ENCODE measurements around the gene BCR.
"Not testable (repeated sequence)": the region's sequence is repeated elsewhere in the genome, so short reads cannot be mapped to it uniquely, and the experiment has no call there.

The BCR gene

DNA sequence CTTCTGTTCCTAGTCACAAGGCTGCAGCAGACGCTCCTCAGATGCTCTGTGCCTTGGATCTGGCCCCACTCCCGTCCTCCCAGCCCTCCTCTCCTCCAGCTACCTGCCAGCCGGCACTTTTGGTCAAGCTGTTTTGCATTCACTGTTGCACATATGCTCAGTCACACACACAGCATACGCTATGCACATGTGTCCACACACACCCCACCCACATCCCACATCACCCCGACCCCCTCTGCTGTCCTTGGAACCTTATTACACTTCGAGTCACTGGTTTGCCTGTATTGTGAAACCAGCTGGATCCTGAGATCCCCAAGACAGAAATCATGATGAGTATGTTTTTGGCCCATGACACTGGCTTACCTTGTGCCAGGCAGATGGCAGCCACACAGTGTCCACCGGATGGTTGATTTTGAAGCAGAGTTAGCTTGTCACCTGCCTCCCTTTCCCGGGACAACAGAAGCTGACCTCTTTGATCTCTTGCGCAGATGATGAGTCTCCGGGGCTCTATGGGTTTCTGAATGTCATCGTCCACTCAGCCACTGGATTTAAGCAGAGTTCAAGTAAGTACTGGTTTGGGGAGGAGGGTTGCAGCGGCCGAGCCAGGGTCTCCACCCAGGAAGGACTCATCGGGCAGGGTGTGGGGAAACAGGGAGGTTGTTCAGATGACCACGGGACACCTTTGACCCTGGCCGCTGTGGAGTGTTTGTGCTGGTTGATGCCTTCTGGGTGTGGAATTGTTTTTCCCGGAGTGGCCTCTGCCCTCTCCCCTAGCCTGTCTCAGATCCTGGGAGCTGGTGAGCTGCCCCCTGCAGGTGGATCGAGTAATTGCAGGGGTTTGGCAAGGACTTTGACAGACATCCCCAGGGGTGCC is 109.8 kb downstream of the BCR start:
- peak; percentile 56 for DNase-seq (ENCODE audit: low spot score)

DNA sequence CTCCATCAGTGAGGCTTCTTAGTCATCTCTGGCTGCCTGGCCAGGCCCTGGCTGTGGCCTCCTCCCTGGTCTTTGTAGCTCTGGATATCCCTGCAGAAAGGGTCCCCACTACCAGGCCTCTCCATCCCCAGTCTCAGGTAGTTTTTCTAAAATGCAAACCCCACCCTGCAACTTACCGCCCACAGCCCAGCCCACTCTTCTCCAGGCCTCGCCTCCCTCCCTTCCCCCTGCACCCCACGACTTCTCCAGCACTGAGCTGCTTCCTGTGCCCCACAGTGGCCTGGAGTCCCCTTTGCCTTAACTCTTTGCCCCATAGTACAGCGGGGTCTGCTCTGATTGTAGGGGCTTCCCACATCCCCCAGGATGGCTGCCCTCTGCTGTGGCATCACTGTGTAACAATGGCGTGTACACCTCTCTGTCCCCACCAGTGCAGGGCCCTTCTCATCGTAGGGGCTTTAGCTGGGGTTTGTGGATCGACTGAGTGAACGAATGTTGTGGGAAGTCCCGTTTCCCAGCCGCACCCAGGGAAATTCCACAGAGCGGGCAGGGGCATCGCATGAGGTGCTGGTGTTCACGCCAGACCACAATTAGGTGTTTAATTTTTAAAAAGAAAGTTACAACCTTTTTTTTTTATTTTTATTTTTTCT is 111.6 kb downstream of the BCR start:
- DNase-seq (ENCODE audit: low spot score) = no peak

DNA sequence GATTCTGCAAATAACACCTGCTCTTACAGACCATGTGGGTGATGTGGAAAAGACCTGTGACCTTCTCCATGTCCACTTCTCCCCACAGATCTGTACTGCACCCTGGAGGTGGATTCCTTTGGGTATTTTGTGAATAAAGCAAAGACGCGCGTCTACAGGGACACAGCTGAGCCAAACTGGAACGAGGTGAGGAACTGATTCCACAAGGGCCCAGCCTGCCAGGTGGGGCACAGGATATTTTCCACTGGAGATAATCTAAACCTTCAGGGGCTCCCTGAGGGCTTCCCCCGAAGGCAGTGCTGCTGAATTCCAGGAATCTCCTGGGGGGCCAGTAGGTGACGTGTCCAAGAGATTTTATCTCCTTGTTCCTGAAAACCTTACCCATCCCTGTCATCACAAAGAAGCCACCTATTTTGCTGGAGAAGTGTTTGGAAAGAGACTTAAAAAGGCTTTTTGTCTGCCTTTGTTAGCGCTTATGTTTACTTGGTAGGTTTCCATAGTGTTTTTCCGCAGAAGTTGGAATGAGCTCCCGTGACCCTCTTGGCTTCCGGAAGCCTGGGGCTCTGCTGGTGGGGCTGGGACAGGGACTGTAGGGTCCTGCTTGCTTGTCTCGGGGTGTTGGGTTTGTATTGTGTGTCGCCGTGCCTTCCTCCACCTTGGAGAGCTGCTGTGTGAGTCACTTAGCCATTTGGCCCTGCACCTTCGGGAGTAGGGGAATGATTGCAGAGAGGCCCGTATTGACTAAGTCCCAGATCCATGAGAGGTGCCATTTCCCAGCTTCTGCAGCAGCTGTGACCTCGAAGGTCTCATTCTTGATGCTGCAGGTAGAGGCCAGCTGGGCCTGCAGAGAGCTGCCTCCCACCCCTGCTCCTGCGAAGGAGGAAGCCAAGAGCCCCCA is 112.4 kb downstream of the BCR start:
- DNase-seq (ENCODE audit: low spot score) = no peak

DNA sequence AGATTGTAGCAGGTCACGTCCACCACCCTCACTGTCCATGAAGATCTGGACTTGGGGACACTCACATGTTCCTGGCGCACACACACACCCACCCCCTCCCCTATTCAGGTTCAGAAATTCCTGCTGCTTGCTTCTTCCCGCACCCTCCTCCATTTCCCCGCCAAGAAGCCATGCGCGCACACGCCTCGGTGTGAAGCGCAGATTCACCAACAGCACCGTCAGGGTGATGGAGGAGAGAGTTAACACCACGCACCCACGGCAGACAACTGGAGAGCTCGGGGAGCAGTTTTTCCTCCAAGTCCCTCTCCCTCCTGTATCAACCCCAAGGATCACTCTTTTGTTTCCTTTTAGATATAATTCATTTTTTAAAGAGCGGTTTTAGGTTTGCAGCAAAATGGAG is 113.4 kb downstream of the BCR start:
- no peak for DNase-seq (ENCODE audit: low spot score)

DNA sequence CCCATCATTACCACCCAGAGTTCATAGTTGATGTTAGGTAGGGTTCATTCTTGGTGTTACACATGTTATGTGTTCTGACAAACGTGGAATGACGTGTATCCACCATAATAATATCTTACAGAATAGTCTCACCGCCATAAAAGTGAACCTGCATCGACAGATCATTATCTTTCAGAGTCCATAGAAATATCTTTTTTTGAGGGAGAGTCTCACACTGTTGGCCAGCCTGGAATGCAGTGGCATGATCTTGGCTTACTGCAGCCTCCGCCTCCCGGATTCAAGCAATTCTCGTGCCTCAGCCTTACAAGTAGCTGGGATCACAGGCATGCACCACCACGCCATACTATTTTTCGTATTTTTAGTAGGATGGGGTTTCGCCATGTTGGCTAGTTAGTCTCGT is 113.9 kb downstream of the BCR start:
- DNase-seq (ENCODE audit: low spot score) = no peak

DNA sequence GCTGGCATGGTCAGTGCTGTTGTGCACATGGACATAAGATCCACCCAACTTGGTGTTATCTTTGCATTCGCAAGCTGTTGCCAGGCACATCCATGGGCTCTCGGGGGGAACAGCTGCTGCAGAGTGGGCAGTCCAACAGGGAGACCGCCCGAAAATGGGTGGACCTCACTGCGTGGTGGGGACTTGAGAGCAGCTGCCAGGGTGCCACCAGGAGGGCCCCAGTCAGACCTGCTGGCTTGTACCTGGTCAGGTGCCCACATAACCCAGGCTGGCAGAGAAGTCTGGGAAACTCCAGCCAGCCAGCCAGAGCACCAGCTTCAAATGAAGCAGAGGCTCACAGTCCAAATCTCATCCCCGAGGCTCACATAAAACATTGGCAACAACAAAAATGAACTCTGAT is 120.2 kb downstream of the BCR start:
- no peak for DNase-seq (ENCODE audit: low spot score)

DNA sequence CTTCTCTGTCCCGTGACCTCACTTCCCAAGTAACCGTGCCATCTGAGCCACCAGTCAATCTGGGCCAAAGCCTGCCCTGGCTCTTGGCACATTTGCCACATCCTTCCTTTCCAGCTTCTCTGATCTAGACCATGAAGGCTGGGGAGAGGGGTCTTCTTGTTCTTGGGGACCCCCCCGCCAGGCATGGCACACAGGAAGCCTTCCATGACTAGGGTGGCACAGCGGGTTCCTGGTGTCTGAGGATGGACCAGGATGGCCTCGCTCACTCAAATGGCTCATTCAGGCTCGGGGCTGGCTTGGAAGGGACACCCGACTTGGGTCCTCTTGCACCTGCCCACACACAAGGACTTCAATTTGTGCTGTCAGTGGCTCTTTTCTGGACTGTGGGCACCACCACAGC is 121.3 kb downstream of the BCR start:
- no peak for DNase-seq (ENCODE audit: low spot score)

DNA sequence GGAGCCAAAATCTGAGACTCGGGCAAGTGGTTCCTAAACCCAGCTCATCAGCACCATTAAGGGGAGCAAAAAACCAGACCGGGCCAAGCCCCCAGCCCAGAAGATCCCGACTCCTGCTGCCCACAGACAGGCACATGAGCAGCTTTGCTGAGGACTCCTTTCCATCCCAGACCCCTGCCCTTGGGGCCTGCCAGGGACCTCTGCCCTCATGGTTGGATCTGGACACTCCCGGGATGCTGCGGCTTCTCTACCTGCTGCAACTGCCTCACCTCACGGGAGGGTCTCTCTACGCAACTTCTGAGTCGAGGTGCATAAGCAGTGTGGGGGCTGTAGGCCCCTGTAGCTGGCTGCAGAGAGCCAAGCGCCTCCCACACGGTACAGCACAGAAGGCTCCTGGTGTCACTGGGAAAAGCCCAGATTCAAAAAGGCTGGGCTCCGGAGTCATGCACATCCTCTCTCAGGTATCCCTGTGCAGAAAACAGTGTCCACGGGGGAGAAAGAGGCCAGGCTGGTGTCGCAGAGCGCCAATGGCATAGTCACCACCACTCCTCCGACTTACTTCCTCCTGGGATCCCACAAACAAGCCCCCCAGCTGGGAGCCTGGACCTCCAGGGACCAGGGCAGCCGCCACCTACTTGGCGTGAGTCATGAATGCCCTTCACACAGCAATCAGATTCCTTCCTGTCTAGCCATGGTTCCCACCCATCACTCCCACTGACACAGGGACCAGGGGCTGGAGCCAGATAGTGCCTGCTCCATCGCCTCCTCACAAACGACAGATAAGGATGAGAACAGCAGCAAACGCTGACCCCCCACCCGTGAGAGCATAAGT is 122.1 kb downstream of the BCR start:
- DNase-seq (ENCODE audit: low spot score) = no peak

DNA sequence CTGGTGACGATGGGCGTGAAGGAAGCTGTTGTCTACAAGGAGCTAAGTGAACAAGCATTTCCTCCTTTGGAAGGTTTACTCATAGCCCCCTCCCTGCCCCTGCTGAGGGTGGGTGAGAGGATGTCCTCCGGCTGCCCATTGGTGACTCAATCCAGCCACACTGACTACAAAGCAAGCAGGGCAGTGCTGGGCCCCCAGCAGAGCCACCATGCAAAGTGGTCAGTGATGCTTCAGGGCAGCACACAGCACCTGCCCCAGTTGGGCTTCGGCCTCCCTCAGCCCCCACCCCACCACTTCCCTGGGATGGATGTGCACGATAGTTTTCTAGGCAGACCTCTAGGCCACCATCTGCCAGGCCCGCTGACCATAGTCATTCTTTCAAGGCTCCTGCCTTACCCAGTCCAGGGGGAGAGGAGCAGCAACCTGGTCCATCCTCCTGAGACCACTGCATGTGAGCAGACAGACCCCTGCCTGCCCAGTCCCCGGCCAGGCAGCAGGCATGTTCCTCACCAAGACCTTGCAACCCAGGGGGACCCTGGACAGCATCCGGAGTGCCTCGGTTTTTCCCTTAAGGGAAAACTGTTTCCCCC is 125.1 kb downstream of the BCR start:
- DNase-seq (ENCODE audit: low spot score) = no peak

DNA sequence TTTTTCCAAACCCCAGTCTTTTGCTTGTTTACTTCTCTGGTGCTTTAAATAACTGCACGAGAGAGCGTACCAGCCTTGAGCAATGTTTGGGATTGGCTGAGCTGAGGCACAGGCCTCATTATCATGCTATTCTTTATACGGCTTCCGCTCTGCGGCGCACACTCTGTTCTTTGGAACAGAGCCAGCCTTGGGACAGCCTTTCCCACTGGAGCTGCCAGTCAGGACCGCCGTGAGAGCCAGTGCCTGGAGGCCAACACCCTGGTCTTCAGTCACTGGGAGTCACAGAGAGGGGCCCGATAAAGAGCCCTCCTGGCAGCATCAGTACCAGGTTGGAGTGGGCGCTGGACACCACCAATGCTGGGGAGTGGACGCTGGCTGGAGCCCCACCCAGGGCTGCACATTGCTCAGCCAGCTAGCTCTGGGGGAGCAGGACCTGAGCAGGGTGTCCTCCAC is 125.6 kb downstream of the BCR start:
- no peak for DNase-seq (ENCODE audit: low spot score)

DNA sequence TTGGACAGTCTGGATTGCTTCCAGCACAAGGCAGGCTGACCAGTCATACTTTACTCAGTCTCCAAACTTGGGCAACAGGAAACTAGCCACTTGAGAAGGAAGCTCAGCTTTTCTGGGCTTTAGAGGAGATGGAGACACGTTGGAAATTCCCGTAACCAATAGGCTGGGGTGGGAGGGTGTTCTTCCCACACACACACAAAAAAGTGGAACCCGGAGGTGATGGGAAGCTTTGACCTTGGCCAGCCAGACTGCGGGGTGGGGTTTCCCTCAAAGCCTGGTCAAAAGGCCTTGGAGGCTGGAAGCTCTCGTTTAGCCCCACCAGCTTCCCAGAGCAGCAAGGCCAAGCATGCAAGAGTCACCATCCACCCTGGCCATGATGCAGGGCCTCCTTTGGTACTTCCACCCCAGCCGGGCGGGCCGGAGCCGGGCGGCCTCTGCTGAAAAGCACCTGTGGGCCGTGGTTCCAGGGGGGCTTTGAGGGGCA is 126.2 kb downstream of the BCR start:
- no peak for DNase-seq (ENCODE audit: low spot score)

DNA sequence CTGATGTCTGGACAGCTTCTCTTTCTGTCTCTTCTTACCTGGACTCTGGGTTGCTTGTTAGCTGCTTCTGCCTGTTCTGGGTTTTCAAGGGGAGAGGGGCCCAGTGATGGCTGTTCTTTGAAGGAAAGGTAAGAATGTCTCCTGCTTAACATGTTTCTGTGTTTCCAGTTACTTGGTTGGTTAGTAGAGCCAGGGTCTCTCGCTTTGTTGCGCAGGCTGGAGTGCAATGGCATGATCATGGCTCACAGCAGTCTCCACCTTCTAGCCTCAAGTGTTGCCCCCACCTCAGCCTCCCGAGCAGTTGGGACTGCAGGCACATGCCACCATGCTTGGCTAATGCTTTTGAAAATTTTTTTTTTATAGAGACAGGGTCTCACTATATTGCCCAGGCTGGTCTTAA is 126.6 kb downstream of the BCR start:
- no peak for DNase-seq (ENCODE audit: low spot score)

DNA sequence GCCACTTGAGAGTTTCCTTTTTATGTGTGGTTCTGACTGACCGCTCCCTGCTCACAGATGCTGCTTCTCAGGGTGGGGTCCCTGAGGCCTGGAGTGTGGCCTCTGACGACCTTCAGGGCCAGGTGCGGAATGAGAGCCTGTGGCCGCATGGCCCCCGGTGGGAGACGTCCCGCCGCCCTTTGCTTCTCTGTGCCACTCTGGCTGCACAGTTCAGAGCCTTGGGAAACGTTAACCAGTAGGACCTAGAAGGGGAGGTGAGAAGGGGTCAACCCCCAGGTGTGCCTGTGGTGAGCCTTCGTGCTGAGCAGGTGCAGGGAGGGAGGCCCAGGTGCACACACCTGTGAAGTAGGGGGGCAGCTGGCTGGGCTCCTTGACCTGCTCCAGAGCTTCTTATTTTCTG is 127.2 kb downstream of the BCR start:
- DNase-seq (ENCODE audit: low spot score) = not testable (repeated sequence)

DNA sequence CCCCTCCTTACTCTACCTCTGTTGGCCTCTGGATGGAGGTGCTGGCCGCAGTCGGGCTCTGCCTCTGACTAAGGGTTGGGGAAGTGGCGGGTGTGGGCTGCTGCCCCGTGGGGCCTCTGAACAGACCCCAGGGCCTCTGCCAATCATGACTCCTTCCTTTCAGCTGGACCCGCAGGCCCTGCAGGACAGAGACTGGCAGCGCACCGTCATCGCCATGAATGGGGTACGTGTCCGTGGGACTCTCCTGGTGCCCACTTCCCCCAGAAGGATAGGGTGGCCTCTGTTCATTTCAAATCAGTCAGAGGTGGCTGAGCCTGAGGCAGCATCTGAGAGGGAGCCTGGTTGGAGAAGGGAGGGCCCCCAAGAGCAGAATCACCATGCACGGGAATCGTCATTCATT is 129.0 kb downstream of the BCR start:
- DNase-seq (ENCODE audit: low spot score) = not testable (repeated sequence)

DNA sequence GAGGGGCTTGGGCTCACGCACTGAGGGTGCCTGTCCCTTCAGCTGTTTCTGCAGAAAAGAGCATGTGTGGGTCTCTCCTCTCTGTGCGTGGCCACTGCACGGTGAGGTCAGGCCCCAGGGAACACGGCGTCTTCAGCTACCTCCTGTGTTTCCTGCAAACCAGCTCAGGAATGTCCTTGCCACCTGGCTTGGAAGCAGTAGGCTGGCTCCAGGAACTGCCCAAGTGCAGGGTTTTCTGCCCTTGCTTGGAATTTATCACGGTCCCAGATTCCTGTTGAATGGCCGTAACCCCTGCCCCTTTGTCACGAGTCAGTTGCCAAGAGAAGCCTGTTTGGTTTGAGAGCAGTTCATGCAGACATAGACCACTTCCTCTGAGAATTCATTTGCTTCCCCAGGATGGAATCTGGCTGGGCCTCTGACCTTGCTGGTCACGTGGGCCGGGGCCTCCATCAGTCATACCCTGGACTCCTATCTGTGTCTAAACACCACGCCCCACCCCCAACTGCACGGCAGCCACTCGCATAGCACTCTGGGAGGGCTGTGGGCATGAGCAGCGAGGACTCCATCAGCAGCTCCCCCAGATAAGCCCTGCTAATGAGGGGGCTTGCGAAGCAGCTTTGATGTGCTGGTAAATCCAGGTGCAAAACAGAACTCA is 130.3 kb downstream of the BCR start:
- not testable (repeated sequence) for DNase-seq (ENCODE audit: low spot score)

DNA sequence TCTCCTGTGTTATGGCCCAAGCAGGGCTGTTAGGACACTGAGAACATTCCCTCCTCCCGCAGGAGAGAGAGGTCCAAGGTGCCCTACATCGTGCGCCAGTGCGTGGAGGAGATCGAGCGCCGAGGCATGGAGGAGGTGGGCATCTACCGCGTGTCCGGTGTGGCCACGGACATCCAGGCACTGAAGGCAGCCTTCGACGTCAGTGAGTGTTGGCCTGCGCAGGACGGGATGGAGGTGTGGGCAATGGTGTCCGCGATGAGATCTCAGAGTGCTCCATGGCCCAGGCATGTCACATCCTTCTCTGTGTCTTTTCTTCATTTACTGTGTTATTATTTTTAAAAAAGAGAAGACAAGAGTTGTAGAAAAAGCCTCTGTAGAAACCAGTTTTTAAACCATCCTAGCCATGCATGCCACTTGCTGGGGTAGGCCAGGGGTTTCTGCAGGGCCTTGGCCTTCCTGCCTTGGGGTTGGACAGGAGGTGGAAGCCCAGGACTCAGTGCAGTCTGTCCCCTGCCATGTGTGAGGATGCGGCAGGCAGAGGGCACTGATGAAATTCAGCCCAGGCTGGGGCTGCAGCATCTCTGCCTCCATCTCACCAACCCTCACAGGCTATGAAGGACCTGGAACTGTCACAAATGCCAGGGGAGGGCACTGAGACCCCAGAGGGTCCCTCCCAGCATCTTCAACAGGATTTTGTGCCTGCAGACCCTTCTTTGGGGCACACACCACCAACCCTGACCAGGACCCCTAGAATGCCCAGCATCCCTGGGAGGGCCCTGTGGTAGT is 131.5 kb downstream of the BCR start:
- DNase-seq (ENCODE audit: low spot score) = not testable (repeated sequence)

DNA sequence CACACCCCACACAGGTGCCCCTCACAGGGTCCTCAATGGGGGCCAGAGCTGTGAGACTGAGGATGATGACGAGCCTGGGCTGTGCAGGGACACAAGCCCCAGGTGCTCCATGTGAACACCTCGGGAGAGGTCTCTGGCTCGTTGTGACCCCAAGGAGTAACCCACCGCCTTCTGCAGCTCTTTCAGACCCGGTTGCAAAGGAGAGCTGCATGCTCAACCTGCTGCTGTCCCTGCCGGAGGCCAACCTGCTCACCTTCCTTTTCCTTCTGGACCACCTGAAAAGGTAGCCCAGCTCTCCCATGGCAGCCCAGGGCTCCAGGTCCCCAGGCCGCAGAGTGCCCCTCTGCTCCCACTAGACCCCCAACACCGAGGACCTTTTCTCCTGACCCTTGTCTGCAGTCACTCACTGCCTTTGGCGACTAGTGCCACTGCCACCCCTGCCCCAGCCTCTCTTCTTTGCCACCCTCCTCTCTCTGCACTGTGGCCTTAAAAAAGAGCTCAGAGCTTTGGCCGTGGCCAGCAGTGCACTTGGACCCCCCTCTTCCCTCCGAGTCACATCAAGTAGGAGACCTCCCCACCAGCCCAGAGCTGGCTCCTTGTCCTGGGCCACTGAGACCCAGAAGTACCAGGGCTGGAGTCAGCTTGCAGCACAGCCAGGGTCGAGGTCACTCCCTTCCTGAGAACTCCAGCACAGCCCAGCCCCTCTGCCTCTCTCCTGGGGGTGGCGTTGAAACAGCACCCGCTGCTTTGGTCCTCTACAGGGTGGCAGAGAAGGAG is 133.7 kb downstream of the BCR start:
- DNase-seq (ENCODE audit: low spot score) = no peak

DNA sequence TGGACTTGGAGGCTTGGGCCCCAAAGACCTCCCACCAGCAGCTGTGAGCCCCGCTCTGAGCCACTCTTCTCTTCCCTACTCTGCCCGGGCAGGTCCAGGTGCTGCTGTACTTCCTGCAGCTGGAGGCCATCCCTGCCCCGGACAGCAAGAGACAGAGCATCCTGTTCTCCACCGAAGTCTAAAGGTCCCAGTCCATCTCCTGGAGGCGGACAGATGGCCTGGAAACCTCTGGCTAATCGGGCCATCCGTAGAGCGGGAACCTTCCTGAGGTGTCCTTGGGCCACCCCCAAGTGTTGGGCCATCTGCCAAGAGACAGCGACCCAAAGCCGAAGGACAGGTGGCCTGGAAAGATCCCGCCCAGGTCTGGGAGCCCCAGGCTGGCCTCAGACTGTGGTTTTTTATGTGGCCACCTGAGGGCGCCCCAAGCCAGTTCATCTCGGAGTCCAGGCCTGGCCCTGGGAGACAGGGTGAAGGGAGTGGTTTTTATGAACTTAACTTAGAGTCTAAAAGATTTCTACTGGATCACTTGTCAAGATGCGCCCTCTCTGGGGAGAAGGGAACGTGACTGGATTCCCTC is 135.1 kb downstream of the BCR start:
- peak; percentile 52 for DNase-seq (ENCODE audit: low spot score)

DNA sequence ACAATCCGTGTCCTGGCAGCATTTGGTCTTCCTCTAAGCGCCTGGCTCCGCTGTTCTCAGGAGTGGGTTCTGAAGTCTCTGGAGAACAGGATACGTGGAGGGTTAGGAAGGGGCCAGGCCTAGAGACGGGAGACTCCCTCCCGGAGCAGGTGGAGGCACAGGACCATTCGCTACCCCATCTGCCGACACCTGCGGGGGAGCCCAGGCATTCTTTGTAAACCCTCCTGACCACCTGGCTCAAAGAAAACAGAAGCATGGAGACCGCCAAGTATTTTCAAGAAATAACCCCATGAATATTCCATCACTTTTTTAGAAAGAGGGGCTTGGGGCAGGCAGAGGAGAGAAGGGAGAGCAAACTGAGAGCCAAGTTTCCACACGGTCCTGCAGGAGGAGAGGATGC is 136.3 kb downstream of the BCR start:
- not testable (repeated sequence) for DNase-seq (ENCODE audit: low spot score)
